PC-9 (cell line): ENCODE measurements around the gene CTCF. TPM values are rescaled to one million over a fixed set of nuclear protein-coding genes. Genes with fewer than 3 reads are reported as not detected.

ENCODE experiments used
- BruUV-seq: library from RNA; stranded (reverse); fragments of 400-500 nt; replicated peaks from 2 replicates; lab custom pipeline; 2021; lab: Mats Ljungman, UMichigan
- CTCF ChIA-PET: fragments of 300-600 bp; sonication (Branson Sonifier 250); formaldehyde crosslinking; loops from one replicate; lab custom pipeline; 2022; ENCODE audit warnings: antibody characterized with exemption; lab: Charles Lee
- POLR2A ChIA-PET: fragments of 300-600 bp; sonication (Branson Sonifier 250); formaldehyde crosslinking; loops from one replicate; lab custom pipeline; 2022; ENCODE audit warnings: antibody characterized with exemption; ENCODE audit not compliant: unreplicated experiment; lab: Charles Lee
- DNase-seq, 2 experiments: peaks; one replicate each; pipeline versions ENCODE4 v3.0.0 to v3.0.0-alpha.2; 2015 to 2022; ENCODE audit warnings: mixed read lengths in 1 of 2
- H2AFZ ChIP-seq: fragments of 200-600 bp; sonication (generic); 2 replicates; pipeline ENCODE4 v1.8.1; 2017; ENCODE audit warnings: antibody characterized with exemption
- H3F3A ChIP-seq: fragments of 200-600 bp; sonication (generic); 2 replicates; pipeline ENCODE4 v1.8.1; 2017; ENCODE audit warnings: antibody characterized with exemption, mild to moderate bottlenecking, low read depth; ENCODE audit not compliant: insufficient read depth
- H3K27ac ChIP-seq: fragments of 200-600 bp; sonication (generic); 2 replicates; pipeline ENCODE4 v1.6.1; 2016; ENCODE audit warnings: mixed run types
- H3K27me3 ChIP-seq: fragments of 200-600 bp; sonication (generic); 2 replicates; pipeline ENCODE4 v1.6.1; 2016; ENCODE audit warnings: low read depth, mixed run types; ENCODE audit not compliant: insufficient read depth
- H3K36me3 ChIP-seq: fragments of 200-600 bp; sonication (generic); 2 replicates; pipeline ENCODE4 v1.6.1; 2016; ENCODE audit warnings: low read depth, mixed run types
- H3K4me1 ChIP-seq: fragments of 200-600 bp; sonication (generic); replicated peaks from 2 replicates; pipeline ENCODE4 v1.6.1; 2016; ENCODE audit warnings: mixed run types; ENCODE audit not compliant: insufficient read depth
- H3K4me2 ChIP-seq: fragments of 200-600 bp; sonication (generic); 2 replicates; pipeline ENCODE4 v1.6.1; 2017; ENCODE audit warnings: mixed run types
- H3K4me3 ChIP-seq: fragments of 200-600 bp; sonication (generic); 2 replicates; pipeline ENCODE4 v1.6.1; 2016; ENCODE audit warnings: mixed run types
- H3K79me2 ChIP-seq: fragments of 200-600 bp; sonication (generic); 2 replicates; pipeline ENCODE4 v1.6.1; 2017; ENCODE audit warnings: low read depth, mixed run types
- H3K9me2 ChIP-seq: fragments of 200-600 bp; sonication (generic); 2 replicates; pipeline ENCODE4 v1.8.1; 2017; ENCODE audit warnings: mild to moderate bottlenecking; ENCODE audit not compliant: insufficient read depth
- H3K9me3 ChIP-seq: fragments of 200-600 bp; sonication (generic); 2 replicates; pipeline ENCODE4 v1.8.1; 2016; ENCODE audit warnings: low read depth; ENCODE audit not compliant: insufficient read depth
- H4K20me1 ChIP-seq: fragments of 200-600 bp; sonication (generic); 2 replicates; pipeline ENCODE4 v1.8.1; 2017; ENCODE audit not compliant: insufficient read depth
- EZH2 ChIP-seq: fragments of 200-600 bp; sonication (generic); IDR thresholded peaks from 2 replicates; pipeline ENCODE4 v1.8.0; 2017; ENCODE audit warnings: antibody characterized with exemption, low read depth
- intact Hi-C: fragments of 100-400 bp; cut with micrococcal nuclease; formaldehyde crosslinking; loops from one replicate; pipeline ENCODE4 v1.10.0; 2022; ENCODE audit not compliant: unreplicated experiment
- total RNA-seq: library from RNA; stranded (reverse); gene quantifications from 2 replicates; pipeline ENCODE4 v1.2.3, GENCODE V29; 2021
- TF ChIP-seq, protein P1 (sequence below): fragments of 200-600 bp; sonication (generic); conservative IDR thresholded peaks from 2 replicates; pipeline ENCODE4 v1.6.1; 2017; ENCODE audit warnings: mixed run types, antibody characterized with exemption, mild to moderate bottlenecking, moderate library complexity

The CTCF gene
- total RNA-seq, 1 experiment from 2014 or later = 39.0 TPM

GRCh38 chr16:67637625-67638024 lies 75.3 kb downstream of the CTCF start:
- ChIA-PET POLR2A (no interaction called here), CTCF (no interaction called here)
- H3K36me3 ChIP-seq = 0 out of 2 replicates have a peak, but pooled peaks cover 3% of the 10 kb centered on the region
- no peak for DNase-seq
- H3K4me2 ChIP-seq = no peak overlapping the region
- H3F3A ChIP-seq = peaks cover 19% of the 10 kb centered on the region; the same call in 1 of the 2 replicates
- H3K9me2 ChIP-seq = no peaks in the 10 kb centered on the region
- H3K9me3 ChIP-seq = no peaks in the 10 kb centered on the region
- TF ChIP-seq, protein P1, sequence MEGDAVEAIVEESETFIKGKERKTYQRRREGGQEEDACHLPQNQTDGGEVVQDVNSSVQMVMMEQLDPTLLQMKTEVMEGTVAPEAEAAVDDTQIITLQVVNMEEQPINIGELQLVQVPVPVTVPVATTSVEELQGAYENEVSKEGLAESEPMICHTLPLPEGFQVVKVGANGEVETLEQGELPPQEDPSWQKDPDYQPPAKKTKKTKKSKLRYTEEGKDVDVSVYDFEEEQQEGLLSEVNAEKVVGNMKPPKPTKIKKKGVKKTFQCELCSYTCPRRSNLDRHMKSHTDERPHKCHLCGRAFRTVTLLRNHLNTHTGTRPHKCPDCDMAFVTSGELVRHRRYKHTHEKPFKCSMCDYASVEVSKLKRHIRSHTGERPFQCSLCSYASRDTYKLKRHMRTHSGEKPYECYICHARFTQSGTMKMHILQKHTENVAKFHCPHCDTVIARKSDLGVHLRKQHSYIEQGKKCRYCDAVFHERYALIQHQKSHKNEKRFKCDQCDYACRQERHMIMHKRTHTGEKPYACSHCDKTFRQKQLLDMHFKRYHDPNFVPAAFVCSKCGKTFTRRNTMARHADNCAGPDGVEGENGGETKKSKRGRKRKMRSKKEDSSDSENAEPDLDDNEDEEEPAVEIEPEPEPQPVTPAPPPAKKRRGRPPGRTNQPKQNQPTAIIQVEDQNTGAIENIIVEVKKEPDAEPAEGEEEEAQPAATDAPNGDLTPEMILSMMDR = no peak
- no peak for TF ChIP-seq EZH2
- no peak overlapping the region for H3K4me3 ChIP-seq
- intact Hi-C loops = no loop called here
- no peak overlapping the region for H3K27ac ChIP-seq
- H3K4me1 ChIP-seq = no peaks in the 10 kb centered on the region
- peaks cover 8% of the 10 kb centered on the region; the same call in 1 of the 2 replicates for H4K20me1 ChIP-seq
- no peak overlapping the region for H2AFZ ChIP-seq
- no TSS peak for BruUV-seq
- H3K79me2 ChIP-seq = no peaks in the 10 kb centered on the region
- H3K27me3 ChIP-seq = no peaks in the 10 kb centered on the region

GRCh38 chr16:67641779-67642708 lies 79.7 kb downstream of the CTCF start:
- H2AFZ ChIP-seq = no peak overlapping the region
- intact Hi-C loops = no loop called here

DNA sequence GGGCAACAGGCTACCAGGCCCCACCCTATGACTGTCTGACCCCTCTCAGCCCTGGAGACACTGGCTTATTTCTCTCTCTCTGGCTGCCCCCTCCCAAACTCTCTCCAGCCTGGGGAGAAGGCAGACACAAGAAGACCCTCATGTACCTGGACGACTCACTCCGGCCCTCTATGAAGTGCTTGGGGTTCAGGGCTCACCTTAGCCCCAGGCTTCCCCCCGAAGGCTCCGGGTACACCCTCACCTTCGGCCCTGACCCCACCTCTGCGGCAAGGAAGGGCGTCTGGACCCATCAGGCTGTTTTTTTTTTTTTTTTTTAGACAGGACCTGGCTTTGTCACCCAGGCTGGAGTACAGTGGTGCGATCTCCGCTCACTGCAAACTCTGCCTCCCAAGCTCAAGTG lies 81.7 kb downstream of the CTCF start:
- Histone ChIP-seq H3K36me3 (no peaks in the 10 kb centered on the region), H2AFZ (no peak overlapping the region), H3K4me3 (no peak overlapping the region), H3K9me2 (no peaks in the 10 kb centered on the region), H3K4me1 (no peaks in the 10 kb centered on the region), H3K27me3 (no peaks in the 10 kb centered on the region), H3K27ac (no peak overlapping the region), H4K20me1 (no peaks in the 10 kb centered on the region), H3F3A (peaks cover 12% of the 10 kb centered on the region; the same call in 1 of the 2 replicates), H3K79me2 (no peaks in the 10 kb centered on the region), H3K9me3 (no peaks in the 10 kb centered on the region), H3K4me2 (no peak overlapping the region)
- BruUV-seq = no TSS peak
- CTCF ChIA-PET = no interaction called here
- intact Hi-C loops = no loop called here
- no peak for DNase-seq
- TF ChIP-seq EZH2 = no peak
- TF ChIP-seq, protein P1 = no peak
- POLR2A ChIA-PET = interaction anchor here (0.6 kb wide), 1 partner anchor 502 kb away, joined by 3 read pairs; no protein-coding TSS in a partner anchor

More at GRCh38 chr16:67641779-67642708, 79.7 kb downstream of the CTCF start:
- Histone ChIP-seq H3F3A (peaks cover 22% of the 10 kb centered on the region; the same call in 1 of the 2 replicates), H4K20me1 (peaks cover 6% of the 10 kb centered on the region; the same call in 1 of the 2 replicates), H3K4me3 (no peak overlapping the region), H3K4me1 (no peaks in the 10 kb centered on the region), H3K79me2 (no peaks in the 10 kb centered on the region), H3K9me2 (no peaks in the 10 kb centered on the region), H3K27ac (no peak overlapping the region), H3K4me2 (no peak overlapping the region), H3K9me3 (no peaks in the 10 kb centered on the region), H3K27me3 (no peaks in the 10 kb centered on the region), H3K36me3 (0 out of 2 replicates have a peak, but pooled peaks cover 3% of the 10 kb centered on the region)
- DNase-seq = no peak
- BruUV-seq = no TSS peak
- POLR2A ChIA-PET = no interaction called here
- TF ChIP-seq, protein P1 = no peak
- TF ChIP-seq EZH2 = no peak
- CTCF ChIA-PET = interaction anchor here (0.7 kb wide), 2 partner anchors 545 to 655 kb away, joined by 4 to 5 read pairs; no protein-coding TSS in a partner anchor
